Right lobe of liver (tissue), 6 donors: ENCODE data around the gene ANAPC13. TPM values are rescaled to one million over a fixed set of nuclear protein-coding genes. Genes with fewer than 3 reads are reported as not detected.
A peak's percentile ranks its signal among the peaks of the same experiment; 100 is the strongest.

Experiments used
- ATAC-seq, 4 donors: fragments of 200-7000 bp; cut with Tn5 transposase; one replicate each; pipeline ENCODE4 v1.9.1; 2020; ENCODE audit warnings: mild to moderate bottlenecking in 4 of 4, moderate library complexity in 4 of 4
- DNase-seq, 3 donors: peaks; one replicate each; pipeline ENCODE4 v3.0.0-alpha.2; 2020
- H3K27ac ChIP-seq, 3 donors: fragments of 200-600 bp; one replicate each; pipeline ENCODE4 v1.8.0; 2022
- H3K27me3 ChIP-seq, 2 donors: fragments of 200-600 bp; one replicate each; pipeline ENCODE4 v1.8.0; 2022
- H3K36me3 ChIP-seq, 4 donors: fragments of 200-600 bp; sonication (generic) in 1 of 4; one replicate each; pipeline versions ENCODE4 v1.5.1 to v1.8.0; 2017 to 2022; ENCODE audit warnings: control low read depth in 1 of 4
- H3K4me1 ChIP-seq, 4 donors: fragments of 200-600 bp; sonication (generic) in 1 of 4; one replicate each; pipeline versions ENCODE4 v1.5.1 to v1.8.0; 2017 to 2022; ENCODE audit warnings: control low read depth in 1 of 4
- H3K4me3 ChIP-seq, 3 donors: fragments of 200-600 bp; one replicate each; pipeline ENCODE4 v1.8.0; 2022
- H3K9me3 ChIP-seq, 4 donors: fragments of 200-600 bp; sonication (generic) in 1 of 4; one replicate each; pipeline versions ENCODE4 v1.5.1 to v1.8.0; 2017 to 2022; ENCODE audit warnings: control low read depth in 1 of 4
- CTCF ChIP-seq, 4 donors: fragments of 200-600 bp in 3 of 4; fragments of 450-650 bp in 1 of 4; IDR thresholded peaks; one replicate each; pipeline versions ENCODE4 v1.5.1 to v1.8.0; 2016 to 2022; ENCODE audit warnings: antibody characterized with exemption in 4 of 4, mild to moderate bottlenecking in 2 of 4
- POLR2A ChIP-seq: fragments of 450-650 bp; IDR thresholded peaks from one replicate; pipeline ENCODE4 v1.6.1; 2017; ENCODE audit warnings: antibody characterized with exemption, mild to moderate bottlenecking
- WGBS: methylation state at CpG from one replicate; pipeline ENCODE4 v1.1.6; 2018; ENCODE audit warnings: low coverage, low lambda C conversion rate; ENCODE audit not compliant: insufficient coverage; ENCODE audit errors: missing lambda C conversion rate; 5-methylcytosine and 5-hydroxymethylcytosine counted together
- intact Hi-C, 2 donors: fragments of 100-400 bp; cut with DNase I; formaldehyde crosslinking; loops; one replicate each; pipeline versions ENCODE4 v1.11.2 to v1.14.1; 2022
- total RNA-seq, 6 experiments: library from RNA; depleted of rRNA in 2 of 6; stranded (reverse); fragments of >200 nt in 2 of 6; fragmentation: NEBNext Ultra II Directional in 3 of 6; extraction: Animal tissue kit (Norgen Biotek cat#: 25700) in 3 of 6; gene quantifications; one replicate each; pipeline versions ENCODE4 v1.1.0 to v1.2.4, GENCODE V29; 2016 to 2023
- donor health status: DM: no; HTN: yes; CAD: no.
- donor health status: DM: no; HTN: no; CAD: no.
- donor health status: DM: no; HTN: no; CAD: no.
- donor health status: DM: no; HTN: yes; CAD: no.
- donor health status: DM: no; HTN: yes; CAD: no.

ANAPC13 gene
- total RNA-seq, 6 experiments from 2014 or later = 23.1 to 46.6 (median 31.7) TPM

GRCh38 chr3:134449277-134449676, 36.5 kb downstream of the ANAPC13 start:
- peak; percentile 32 to 53 (median 47) for ATAC-seq
- Histone ChIP-seq H3K36me3 (no peaks in the 10 kb centered on the region), H3K27me3 (no peaks in the 10 kb centered on the region), H3K4me1 (peaks cover 0 to 10% (median 4%) of the 10 kb centered on the region in 4 donors), H3K4me3 (no peak overlapping the region), H3K9me3 (no peaks in the 10 kb centered on the region), H3K27ac (no peak overlapping the region)
- TF ChIP-seq CTCF (IDR thresholded peaks at IDR 0.05) (peak; percentile 21 to 42 (median 30)), POLR2A (no peak)
- peak in 1 of 3 donors; percentile 54 for DNase-seq
- no CpG with 5 or more reads among the region's 2 CpGs for WGBS
- intact Hi-C loops = no loop called here

GRCh38 chr3:134448664-134449063, 37.1 kb downstream of the ANAPC13 start:
- WGBS = 94% methylated on average over 5 of the region's 5 CpGs
- intact Hi-C loops = no loop called here
- no peaks in the 10 kb centered on the region for H3K9me3 ChIP-seq
- H3K27ac ChIP-seq = no peak overlapping the region
- H3K4me1 ChIP-seq = peaks cover 0 to 10% (median 4%) of the 10 kb centered on the region in 4 donors
- H3K36me3 ChIP-seq = no peaks in the 10 kb centered on the region
- TF ChIP-seq POLR2A (no peak), CTCF (IDR thresholded peaks at IDR 0.05) (no peak)
- no peaks in the 10 kb centered on the region for H3K27me3 ChIP-seq
- no peak overlapping the region for H3K4me3 ChIP-seq
- DNase-seq (no peak), ATAC-seq (no peak)

- Histone ChIP-seq H3K9me3 (no peaks in the 10 kb centered on the region), H3K36me3 (no peaks in the 10 kb centered on the region), H3K27me3 (no peaks in the 10 kb centered on the region), H3K27ac (no peak overlapping the region), H3K4me1 (peaks cover 0 to 10% (median 4%) of the 10 kb centered on the region in 4 donors), H3K4me3 (no peak overlapping the region)
- intact Hi-C loops = no loop called here
- DNase-seq (no peak), ATAC-seq (no peak)
- WGBS = 63% methylated on average over 1 of the region's 1 CpG
- no peak for TF ChIP-seq POLR2A
- TF ChIP-seq CTCF (IDR thresholded peaks at IDR 0.05) = no peak
Observed at GRCh38 chr3:134447351-134447750, 38.4 kb downstream of the ANAPC13 start.

GRCh38 chr3:134446800-134447199, 39.0 kb downstream of the ANAPC13 start:
- TF ChIP-seq CTCF (IDR thresholded peaks at IDR 0.05) (no peak), POLR2A (no peak)
- no peak for DNase-seq
- peaks cover 0 to 10% (median 4%) of the 10 kb centered on the region in 4 donors for H3K4me1 ChIP-seq
- peak in 2 of 4 donors; percentile 14 to 18 for ATAC-seq
- H3K36me3 ChIP-seq = no peaks in the 10 kb centered on the region
- no peaks in the 10 kb centered on the region for H3K27me3 ChIP-seq
- intact Hi-C loops = no loop called here
- WGBS = 57% methylated on average over 1 of the region's 3 CpGs
- no peaks in the 10 kb centered on the region for H3K9me3 ChIP-seq
- no peak overlapping the region for H3K27ac ChIP-seq
- no peak overlapping the region for H3K4me3 ChIP-seq

- intact Hi-C loops = no loop called here
- ATAC-seq = peak; percentile 89 to 90 (median 90)
- H3K4me3 ChIP-seq = no peak overlapping the region
- WGBS = 21% methylated on average over 1 of the region's 1 CpG
- no peaks in the 10 kb centered on the region for H3K27me3 ChIP-seq
- H3K36me3 ChIP-seq = no peaks in the 10 kb centered on the region
- TF ChIP-seq POLR2A (no peak), CTCF (IDR thresholded peaks at IDR 0.05) (no peak)
- peak overlapping the region in 1 of 3 donors; percentile 9 for H3K27ac ChIP-seq
- no peaks in the 10 kb centered on the region for H3K9me3 ChIP-seq
- peak in 1 of 3 donors; percentile 63 for DNase-seq
- H3K4me1 ChIP-seq = peaks cover 0 to 10% (median 4%) of the 10 kb centered on the region in 4 donors
Observed at GRCh38 chr3:134445636-134446035, 40.1 kb downstream of the ANAPC13 start.
